Embryonic facial prominence (tissue), 1 donor: Measurements from ENCODE around the gene CLDND1.
"Not testable (repeated sequence)": the region's sequence is repeated elsewhere in the genome, so short reads cannot be mapped to it uniquely, and the experiment has no call there.

Experiments
- DNase-seq: peaks from one replicate; pipeline ENCODE4 v3.0.0-alpha.2; 2016; ENCODE audit errors: extremely low spot score

Gene CLDND1

DNA sequence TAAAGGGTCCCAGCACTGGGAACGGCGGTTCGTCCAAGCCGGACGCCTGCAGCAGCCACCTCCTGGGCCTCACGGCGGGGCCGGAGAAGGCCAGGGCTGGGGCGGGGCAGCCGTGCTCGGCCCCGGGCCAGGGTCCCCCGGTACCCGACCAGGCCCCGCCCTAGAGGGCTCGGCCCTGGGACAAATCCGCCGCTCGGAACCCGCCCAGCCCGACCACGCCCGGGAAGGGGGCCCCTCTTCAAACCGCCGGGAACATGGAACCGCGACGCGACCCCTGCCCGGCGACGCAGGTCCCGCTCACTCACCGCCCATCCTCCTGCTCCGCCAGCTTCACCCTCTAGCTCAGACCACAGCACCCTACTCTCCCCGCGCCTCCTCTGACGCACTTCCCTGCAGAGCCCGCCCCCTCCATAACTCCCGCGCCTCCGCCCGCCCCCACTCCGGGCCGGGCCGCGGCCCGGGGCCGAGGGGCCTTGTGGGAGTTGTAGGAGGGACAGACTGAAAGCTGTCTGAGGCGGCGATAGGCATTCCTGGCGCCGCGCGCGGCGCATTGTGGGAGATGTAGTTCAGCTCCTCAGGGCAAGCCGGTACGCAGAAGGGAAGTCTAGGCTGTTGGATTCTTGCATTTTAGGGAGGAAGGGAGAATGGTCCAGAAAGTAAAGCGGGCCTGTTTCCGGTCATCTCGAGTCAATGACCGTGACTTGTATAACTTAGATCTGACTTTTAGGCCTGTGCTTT is at the start of gene CLDND1:
TSS of gene CLDND1 (minus strand) at position 359 of the 738 bp plus-strand sequence. CDS start 1,478 bp downstream, outside the sequence.
- DNase-seq: peak; percentile 90

DNA sequence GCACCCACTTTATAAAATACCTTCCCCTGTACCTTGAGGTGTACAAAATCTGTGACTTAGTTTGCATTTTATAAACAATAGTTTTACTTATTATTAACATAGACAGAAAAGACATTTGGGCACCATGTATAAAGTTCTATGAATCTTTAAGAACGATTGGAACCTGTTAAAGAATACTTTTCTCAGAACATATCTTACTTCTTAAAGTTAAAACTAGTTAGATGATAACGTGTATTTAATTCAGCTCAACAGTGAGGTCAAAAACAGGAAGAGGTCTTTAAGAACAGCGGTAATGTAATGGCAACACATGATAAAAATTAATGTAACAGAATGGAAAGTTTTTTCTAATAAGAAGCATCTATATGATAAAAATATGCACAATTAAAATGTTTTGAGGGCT is 45.7 kb upstream of the CLDND1 start:
- no peak for DNase-seq

DNA sequence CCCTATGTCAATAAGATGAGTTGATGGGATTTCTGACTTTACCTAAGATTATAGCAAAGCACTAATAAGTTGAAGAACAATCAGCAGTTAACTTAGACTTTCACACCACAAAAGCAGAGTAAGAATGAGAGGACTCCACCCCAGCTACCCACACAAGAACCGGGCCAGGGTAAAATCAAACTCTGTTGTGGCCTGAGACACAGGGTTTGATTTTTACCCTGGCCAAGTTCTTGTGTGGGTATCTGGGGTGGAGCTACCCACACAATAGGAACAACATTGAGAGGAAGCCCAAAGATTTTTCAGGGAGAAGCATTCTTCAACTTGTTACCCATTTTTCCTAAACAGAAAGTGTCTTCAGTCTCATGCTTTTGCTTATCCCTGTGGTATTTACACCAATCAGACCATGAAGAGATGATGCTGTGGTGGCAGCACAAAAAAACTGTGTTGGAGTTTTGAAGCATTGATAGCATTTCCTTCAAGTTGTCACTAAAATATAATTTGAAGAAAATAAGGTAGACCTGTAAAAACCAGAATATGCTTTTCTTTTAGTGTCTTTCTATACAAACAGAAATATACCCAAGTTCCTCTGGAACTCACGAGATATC is 45.1 kb upstream of the CLDND1 start:
- DNase-seq: no peak

DNA sequence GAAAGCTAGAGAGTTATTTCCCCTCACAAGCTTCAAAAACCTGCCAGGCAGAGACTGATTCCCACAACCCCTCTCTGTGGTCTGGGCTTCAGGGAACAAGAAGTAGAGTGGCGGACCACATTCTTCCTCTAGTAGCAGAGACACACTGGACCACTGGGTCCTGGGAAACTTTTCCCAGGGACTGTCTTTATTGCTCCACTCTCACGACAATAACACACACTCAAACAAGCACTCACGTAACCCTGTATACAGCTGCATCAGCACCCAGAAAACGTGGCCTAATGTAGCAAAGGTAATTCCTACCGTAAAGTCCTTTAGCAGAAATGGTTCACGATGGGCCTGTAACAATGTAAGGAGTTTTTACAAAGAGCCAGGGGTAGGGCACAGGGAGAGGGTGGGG is 43.1 kb upstream of the CLDND1 start:
- DNase-seq: no peak

DNA sequence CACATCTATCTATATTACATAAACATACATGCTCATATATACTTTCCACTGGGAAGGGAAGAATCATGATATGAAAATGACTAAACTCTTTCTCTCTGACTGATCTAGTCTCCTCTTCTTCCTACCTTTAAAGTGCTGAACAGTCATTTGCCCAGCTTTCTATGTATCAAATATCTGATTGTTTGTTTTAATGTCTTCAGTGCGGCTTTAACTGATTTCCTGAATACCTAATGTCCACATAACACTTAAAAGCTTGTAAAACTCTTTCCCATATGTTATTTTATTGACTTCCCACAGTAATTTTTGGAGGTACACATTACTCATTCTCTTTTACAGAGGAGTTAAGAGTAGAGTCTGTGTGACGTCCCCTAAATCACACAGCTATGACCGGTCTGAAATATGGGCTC is 42.5 kb upstream of the CLDND1 start:
- DNase-seq: no peak

DNA sequence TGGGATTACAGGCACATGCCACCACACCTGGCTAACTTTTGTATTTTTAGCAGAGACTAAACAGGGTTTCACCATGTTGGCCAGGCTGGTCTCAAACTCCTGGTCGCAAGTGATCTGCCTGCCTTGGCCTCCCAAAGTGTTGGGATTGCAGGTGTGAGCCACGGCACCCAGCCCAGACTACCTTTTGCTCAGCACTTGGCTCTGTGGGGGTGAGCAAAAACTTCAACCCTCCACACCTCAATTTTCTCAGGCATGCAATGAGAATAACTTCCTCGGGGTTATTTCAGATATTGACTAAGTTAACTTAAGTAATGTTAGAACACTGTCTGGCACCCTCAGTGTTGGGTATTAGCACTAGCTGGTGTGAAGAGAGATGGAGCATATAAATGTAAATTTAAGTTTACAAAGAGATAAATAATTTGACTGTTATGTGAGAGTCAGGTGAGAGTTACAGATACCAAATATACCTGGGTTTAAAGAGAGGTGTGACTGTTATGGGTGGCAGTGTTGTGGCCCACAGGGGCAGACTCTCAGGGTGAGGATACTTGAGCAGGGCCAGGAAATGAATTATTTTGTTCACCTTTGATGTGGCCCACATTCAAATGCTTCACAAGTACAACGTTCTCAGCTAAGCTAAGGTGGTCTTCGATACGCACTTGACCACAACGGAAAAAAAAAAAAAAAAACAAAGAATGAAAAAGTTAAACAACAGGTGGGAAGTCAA is 41.7 kb upstream of the CLDND1 start:
- no peak for DNase-seq

DNA sequence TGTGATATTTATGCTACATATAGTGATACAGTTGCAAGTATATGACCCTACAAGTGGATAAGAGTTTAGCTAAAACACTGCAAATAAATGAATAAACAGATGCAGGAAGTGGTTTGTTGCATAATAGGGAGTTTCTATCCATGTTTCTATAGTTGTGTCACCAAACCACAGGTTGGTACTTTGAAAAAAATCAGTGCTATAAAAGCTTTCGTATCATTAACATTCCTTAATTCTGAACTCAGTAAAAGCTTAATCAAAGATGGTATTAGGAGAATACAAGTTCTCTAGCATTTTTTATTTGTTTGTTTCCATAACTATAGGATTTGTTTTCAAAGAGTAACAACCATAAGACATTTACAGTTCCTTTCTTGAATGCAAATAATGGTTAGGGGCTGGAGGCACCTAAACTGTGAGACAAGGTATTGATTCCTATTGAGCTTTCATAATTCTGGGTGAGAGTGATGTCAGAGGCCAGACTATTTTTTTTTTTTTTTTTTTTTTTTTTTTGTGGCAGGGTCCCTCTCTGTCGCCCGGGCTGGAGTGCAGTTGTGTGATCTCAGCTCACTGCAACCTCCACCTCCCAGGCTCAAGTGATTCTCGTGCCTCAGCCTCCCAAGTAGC is 41.1 kb upstream of the CLDND1 start:
- DNase-seq: no peak

DNA sequence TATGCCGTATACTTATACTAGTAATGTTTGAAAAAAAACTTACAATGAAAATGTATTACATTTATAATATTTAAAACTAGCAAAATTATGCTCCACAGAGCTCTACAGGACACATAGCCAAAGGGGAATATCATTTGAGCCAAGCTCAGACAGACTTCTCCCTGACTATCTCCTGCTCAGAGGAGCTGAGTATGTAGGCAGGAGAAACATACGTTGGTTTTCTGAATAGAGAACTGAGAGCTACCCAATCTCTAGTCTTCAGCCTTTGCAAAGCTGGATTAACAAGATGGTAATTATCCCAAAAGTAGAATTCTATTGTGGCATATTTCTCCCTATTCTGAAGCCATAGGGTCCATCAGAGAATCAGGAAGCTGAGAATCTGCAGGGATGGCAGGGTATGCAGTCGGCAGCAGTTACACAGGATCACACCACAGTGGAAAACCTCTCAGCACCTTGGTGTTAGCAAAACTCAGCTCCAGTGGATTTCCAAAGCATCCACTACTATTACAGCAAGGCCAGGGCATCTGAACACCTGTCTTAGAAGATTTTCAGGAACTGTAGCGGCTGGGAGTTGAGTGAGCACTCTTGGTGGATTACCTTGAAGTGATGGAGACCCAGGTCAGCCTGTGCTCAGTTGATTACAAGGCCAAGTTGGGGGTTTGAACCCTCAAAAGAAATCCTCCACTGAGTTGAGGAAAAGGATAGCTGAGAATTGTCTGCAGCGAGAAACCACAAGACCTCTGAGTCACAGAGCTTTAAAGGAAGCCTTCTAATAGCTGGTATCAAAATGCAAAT is 39.2 kb upstream of the CLDND1 start:
- no peak for DNase-seq

DNA sequence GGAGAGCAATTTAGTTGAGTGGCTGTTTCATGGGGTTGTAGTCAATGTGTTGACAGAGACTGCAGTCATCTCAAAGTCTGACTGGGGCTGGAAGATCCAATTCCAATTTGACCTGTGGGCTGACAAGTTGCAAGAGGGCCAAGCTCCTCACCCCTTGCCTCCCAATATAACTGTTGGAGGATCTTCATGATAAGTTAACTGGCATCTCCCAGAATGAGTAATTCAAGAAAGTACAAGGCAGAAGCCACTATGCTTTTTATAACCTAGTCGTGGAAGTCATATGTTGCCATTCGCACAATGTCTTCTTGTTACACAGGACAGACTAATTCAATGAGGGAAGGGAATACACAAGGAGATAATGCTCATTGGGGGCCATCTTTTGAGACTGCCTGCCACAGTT is 38.2 kb upstream of the CLDND1 start:
- no peak for DNase-seq

DNA sequence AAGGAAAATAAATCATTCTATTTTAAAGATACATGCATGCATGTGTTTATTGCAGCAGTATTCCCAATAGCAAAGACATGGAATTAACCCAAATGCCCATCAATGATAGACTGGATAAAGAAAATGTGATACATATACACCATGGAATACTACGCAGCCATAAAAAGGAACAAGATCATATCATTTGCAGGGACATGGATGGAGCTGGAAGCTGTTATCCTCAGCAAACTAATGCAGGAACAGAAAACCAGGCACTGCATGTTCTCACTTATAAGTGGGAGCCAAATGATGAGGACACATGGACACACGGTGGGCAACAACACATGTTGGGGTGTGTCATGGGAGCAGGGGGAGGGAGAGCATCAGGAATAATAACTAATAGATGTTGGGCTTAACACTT is 37.1 kb upstream of the CLDND1 start:
- not testable (repeated sequence) for DNase-seq

DNA sequence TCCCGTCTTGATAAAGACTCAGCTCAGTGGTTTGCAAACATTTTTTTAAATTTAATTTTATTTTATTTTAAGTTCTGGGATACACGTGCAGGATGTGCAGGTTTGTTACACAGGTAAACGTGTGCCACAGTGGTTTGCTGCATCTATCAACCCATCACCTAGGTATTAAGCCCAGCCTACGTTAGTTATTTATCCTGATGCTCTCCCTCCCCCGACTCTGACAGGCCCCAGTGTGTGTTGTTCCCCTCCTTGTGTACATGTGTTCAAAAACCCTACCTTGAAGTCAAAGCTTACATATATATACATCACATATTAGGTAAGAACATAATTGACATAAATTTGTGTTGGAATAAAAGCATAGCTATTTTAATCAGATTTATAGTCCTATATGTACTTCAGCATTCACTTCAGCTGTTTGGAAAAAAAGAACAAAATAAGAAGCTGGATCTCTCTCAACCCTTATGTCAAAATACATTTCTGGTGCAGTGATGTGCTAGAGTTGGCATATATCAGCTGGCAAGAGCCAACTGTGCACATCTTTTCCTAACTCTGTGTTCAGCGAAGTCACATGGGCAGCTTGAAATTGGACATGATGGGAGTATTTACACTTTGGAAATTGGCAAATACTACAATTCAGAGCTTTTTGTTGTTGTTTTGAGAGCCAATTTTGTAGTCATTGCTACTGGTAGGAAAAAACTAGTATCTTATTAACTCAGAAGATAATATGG is 35.6 kb upstream of the CLDND1 start:
- no peak for DNase-seq

DNA sequence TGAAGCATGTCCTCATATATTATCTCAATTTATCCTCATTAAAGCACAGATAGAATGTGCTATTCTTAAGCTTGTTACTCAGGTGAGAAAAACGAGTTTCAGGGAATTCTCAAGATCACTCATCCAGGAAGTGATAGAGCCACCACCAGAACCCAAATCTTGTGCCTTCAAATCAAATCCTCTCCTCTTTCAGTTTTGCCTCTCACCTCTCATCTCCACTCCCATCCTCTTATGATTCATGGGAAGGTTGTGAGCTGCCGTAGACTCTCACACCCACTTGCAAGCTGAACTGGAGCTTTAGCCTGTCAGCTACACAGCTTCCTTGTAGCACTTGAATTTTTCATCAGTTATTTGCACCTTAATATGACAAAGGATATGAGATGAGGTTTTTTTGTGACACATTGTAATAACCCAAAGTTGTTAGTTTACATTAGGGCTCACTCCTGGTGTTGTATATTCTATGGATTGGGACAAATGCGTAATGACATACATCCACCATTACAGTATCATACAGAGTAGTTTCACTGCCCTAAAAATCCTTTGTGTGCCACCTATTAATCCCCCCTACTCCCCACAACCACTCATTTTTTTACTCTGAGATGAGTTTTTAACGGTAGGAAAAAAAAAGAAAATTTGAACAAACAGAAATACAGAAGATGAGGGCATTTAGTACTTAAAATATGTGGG is 34.8 kb upstream of the CLDND1 start:
- DNase-seq: no peak

DNA sequence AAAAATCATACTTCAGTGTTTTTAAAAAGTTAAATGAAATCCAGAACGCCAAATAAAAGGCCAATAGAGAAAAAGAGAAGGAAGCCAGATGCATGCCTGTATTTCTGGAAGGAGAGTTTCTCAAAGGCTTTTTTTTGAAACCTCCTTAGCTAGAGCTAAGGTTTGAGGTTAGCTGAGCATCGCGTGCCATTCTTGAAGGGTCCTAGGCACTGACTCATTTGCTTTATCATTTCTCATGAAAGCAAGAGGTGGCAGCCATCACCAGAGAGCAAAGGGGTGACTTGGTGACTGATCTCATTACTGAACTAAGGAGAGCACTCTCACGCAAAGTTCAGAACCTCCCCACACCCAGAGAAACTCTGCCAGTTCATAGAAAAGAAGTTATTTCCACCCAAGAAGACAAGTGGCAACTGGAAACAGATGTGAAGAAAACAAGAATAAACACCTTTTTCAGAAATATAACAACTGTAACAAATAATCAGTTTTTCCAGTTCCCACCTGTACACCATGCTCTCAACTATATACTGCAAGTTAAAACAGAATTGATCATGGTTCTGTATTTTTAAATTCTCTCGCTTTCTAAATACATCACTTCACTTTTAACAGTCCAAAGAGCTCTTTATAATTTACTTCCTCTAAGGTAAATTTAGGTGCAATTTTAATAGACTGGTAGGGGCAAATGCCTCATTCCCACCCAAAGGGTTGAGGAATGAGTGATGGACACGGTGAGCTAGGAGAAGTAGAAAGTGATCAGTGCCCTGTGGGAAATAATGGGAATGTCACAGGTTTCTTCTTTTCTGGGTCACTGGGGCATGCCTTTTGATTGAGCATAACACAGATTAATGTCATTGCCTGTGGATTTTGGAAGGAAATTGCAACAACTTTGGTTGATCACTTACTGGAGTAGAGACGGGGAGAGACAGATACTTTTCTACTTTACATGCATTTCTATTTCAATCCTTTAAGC is 33.7 kb upstream of the CLDND1 start:
- no peak for DNase-seq

DNA sequence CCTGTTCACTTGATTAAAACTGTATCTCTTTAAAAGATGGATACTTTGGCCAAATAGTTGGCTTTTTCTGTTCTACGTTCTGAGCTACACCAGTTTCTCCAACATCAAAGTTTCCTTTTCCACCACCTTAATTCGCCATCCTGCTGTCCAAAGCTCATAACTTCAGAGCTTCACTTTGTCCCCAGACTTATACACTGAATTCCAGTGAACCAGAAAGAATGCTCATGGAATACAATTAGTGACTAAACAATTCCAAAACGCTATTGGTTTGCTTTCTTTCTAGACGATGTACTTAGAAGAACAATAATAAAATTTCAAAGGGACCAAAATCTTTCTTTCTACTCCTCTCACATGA is 32.3 kb upstream of the CLDND1 start:
- DNase-seq: no peak

DNA sequence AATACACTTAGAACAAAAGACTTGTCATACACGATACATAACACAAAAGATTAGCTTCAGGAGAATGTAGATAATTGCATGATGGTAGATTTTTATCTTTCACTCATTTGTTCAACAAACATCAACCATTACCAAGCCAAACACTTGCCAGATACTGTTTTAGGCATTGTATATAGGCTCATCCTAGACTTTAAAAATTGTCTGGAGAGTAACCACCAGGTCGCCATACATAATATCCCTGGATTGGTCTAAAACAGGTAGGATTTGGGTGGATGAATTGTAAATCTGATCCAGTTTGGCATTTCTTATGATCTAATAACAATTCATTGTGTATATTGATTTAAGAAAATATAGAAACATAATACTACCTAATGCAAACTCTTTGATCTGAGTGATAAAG is 31.9 kb upstream of the CLDND1 start:
- no peak for DNase-seq

DNA sequence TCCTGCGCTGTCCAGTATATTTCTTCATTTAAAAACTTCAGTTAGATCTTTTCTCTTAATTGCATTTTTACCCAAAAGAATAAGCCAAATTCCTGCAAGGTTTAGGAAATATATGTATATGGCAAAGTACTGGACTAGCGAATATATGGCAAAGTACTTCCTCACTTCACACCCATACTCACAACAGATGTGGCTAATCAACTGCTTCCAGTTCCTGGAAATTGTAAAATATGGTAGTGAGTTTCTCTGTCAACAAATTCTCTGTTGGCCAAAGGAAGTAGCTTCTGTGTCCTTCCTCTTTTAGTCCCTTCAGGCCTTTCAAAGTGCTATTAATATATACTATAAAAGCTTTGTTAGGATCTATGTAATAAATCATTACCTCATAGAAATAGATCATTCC is 31.1 kb upstream of the CLDND1 start:
- no peak for DNase-seq

DNA sequence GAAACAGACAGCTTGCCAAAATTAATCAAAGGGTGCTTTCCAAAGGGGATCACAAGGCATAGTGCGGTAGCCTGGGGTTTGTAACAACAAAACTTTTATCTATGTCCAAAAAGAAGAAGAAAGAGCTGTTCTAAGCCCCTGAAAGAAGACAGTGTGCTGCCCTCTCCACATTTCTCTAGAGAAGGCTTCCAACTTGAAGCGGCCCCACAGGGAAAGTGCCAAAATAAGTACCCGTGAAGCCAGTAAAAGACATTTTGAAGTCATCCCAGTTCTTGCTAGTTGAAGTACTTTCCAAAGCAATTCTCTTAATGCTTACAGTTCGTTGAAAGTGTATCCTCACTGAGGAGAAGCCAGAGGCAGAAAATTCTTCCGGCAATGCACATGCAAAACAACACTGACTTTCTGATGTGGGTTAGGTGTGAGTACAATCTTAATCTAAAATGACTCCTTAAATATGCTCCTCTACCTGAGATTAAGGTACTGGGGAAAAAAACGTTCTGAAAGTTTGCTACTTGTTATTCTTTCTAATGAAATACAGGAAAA is 30.4 kb upstream of the CLDND1 start:
- no peak for DNase-seq

DNA sequence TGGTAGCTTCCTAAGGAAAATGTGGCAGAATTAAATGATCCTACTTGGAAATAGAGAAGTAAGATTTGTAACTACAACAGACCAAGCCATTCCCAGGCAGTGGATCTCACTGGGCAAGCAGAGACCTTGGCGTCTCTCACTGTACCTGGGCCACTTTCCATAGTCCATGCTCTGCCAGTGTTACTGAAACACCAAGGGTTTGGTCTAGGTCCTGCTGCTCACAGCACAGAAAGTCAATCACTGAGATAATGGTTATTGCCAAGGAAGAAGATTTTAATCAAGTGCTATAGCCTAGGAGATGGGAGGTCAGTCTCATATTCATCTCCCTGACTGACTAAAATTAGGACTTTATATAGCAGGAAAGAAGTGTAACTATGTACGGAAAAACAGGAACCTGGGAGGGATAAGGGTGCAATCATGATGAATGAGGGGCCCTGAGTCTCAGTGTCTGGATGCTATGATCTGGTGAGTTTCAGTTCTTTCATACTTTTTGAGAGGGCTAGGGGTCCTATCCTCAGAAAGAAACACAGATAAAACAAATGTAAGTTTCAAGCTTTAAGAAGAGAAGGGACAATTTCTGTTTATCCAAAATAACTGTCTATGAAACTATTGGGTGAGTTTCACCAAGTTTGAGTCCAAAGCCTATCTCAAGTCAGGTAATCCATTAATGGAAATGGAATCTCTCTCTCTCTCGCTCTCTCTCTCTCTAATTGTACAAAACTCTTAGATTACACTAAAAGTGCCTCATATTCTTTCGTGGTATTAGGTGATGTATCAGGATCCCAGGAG is 29.7 kb upstream of the CLDND1 start:
- DNase-seq: no peak
